ENCODE results near the gene NHS.
"Not testable (repeated sequence)": the region's sequence is repeated elsewhere in the genome, so short reads cannot be mapped to it uniquely, and the experiment has no call there.

NHS gene

GRCh38 chrX:17549107-17549651, 174.2 kb downstream of the NHS start:
- DNase-seq (ENCODE audit: low spot score) = no peak

GRCh38 chrX:17550011-17550410, 175.0 kb downstream of the NHS start:
- no peak for DNase-seq (ENCODE audit: low spot score)

DNA sequence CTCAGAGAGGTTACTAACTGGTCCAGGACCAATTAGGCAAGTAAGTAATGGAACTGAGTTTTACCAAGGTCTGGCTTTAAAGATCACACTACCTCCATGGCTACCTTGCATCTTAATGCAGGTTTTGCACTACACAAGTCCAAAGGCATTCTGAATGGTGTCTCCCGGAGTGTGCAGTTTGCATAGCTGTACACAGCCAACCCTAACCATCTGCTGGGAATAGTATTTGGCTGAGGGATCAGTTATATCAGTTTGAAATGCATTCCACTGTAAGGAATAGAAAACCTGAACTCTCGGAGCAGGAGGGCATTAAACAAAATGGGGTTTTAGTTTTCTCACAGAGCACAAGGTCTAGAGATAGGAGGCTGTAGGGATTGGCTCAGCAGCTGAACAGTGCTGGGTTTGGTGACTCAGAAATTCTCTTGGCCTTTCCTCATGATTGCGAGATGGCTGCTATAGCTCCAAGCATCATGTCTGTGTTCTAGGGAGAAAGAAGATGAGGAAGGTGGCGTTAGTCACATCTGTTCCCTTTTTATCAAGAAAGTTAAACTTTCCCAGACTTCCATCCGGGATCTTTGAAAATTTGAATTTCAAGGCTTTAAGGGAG, 177.1 kb downstream of the NHS start:
- no peak for DNase-seq (ENCODE audit: low spot score)

DNA sequence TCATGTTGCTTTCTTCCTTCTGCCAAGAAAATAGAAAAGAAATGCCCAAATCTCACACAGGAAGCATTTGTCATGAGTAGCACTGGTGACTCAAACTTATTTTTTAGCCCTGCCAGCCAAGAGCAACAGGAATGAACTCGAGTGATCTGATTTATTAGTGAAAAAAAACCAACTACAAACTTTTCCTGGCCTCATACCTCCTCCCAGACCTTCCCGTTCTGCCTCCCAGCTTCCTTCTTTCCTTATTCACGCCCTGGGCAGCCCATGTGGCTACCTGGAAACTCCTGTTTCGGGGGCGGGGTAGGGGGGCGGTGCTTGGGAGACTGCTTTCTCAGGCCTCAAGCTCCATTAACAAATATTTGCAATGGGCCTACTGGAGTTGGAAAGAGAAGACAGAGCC, 178.5 kb downstream of the NHS start:
- no peak for DNase-seq (ENCODE audit: low spot score)

DNA sequence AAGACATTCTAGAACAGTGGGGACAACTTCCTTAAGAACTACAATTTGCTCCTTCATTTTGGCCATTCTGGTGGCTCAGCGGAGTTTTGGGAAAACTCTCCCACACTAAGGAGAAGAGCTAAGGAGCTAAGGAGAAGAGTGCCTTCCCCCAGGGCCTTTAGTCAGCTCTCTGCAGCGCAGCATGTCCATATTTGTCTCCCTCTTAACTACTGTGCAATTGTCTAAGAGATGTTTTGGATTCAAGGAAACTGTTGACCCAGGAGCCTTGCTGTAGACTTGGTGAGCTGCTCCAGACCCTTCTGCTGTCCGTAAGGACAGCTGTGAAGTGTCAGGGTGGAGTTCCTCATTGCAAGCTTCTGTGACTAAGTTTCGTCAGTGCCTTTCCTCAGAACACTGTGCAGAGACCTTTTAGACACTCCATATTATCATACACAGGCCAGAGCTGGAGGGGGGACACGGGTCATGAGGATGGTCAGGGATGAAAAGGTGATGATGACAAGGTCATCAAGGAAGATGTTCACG, 179.0 kb downstream of the NHS start:
- DNase-seq (ENCODE audit: low spot score) = no peak

DNA sequence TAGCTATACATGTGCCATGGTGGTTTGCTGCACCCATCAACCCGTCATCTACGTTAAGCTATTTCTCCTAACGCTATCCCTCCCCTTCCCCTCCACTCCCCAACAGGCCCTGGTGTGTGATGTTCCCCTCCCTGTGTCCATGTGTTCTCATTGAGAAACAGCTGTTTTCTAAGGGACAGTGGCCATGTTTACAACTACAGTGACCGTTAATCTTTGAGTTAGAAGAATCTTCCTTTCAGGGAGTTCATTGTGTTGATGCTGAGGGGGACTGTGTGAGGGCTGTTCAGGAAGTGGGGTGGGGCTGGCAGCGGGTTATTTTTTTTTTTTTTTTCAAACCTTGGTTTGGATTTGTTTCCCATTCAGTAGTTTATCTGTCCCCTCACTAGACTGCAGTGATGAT, 179.9 kb downstream of the NHS start:
- no peak for DNase-seq (ENCODE audit: low spot score)

GRCh38 chrX:17555846-17556245, 180.8 kb downstream of the NHS start:
- no peak for DNase-seq (ENCODE audit: low spot score)

- no peak for DNase-seq (ENCODE audit: low spot score)
Measured at GRCh38 chrX:17559728-17560379, 184.9 kb downstream of the NHS start.

DNA sequence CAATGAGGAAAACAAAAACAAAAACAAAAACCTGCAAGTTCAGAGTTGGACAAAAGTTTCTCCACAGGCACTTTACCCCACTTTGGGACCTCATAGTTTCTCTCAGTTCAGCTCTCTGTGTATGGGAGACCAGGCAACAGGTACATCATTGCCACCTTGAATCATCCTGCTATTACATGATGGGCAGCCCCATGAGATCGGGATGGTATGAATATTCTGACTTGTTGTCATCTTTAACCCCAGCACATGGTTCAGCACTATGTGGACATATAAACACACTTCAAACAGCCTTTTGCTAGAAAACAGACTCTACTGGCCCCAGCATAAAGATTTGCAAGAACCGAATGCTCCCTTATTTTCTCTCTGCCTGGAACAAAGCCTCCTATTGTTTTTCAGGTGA, 185.4 kb downstream of the NHS start:
- no peak for DNase-seq (ENCODE audit: low spot score)

DNA sequence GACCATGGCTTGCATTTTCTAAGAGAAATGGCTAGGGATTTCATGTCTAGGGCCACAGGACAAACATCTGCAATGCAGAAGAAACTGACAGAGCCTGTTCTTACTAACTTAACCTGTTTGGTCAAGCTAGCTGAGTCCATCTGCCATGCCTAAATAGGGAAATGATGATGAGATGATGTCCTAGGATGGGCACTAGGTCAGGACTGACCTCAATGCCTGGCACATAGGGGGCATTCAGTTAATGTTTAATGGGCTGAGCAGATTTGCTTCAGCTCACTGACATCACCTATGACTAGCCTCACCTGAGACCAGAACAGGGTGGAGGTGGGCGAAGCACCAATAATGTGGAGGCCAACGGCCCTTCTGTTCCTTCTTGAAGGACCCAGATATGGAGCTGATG, 188.1 kb downstream of the NHS start:
- DNase-seq (ENCODE audit: low spot score) = no peak

DNA sequence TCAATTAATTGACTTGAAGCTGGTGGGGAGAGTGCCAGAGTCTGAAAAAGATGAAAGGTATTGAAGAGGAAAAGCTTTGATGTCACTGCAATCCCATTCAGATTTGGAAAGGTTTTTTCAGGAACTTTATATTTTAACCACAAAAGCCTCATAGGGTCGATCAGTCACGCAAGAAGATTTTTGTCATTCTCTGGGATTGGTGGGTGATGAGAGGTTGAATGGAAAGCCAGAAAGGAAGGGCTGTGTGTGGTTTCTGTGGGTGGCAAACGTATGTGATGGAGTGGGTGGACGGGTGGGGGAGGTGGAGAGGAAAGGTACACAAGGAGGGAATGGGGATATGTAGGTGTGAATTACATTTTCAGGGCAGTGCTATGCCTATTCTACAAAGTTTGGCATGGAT, 188.5 kb downstream of the NHS start:
- no peak for DNase-seq (ENCODE audit: low spot score)

DNA sequence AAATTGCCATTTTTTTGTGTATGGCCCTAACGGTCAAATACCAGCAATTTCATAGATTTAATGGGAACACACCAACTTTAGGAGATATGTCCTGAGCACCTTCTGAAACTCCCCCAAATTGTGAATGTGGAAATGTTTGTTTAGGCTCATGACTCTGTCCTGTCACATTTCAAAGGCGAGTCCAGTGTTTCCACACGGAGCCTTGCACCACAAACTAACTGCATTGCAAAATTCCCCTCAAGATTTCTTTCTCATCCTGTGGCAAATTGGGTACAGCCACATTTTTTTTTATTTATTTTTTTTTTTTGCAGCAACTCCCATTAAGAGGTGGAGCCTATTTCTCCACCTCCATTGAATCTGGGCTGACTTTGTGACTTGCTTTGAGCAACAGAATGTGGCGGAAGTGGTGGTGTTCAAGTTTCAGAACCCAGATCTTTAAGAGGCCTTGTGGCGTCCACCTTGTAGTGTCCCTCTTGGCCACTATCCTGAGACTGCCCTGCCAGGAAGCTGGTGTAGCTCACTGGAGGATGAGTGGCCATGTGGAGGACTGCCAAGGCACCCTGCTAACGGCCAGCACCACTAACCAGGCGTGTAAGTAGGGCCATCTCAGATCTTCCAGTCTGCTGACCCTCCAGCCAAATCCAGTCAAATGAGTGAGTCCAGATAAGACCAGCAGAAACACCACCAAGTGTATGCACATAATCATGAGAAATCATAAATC, 189.8 kb downstream of the NHS start:
- DNase-seq (ENCODE audit: low spot score) = no peak

DNA sequence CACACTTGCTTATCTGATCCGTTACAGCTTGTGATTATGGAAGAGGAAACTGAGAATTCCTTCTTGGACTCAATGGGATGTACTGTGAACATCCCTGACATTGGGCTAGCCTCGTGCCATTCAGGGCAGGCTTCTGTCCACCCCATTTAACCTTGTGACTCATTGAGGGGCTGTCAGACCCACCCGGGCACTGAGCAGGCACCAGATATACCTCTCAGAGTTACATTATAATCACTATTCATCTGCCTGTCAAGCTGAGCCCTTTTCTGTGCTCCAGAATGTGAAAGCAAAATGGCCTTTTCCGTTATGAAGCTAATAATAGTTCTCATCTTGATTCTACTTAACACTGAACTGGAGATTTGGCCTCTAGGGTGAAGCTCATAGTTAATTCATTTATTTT, 191.7 kb downstream of the NHS start:
- no peak for DNase-seq (ENCODE audit: low spot score)

GRCh38 chrX:17567187-17567586, 192.2 kb downstream of the NHS start:
- DNase-seq (ENCODE audit: low spot score) = no peak

GRCh38 chrX:17567821-17568220, 192.8 kb downstream of the NHS start:
- no peak for DNase-seq (ENCODE audit: low spot score)

DNA sequence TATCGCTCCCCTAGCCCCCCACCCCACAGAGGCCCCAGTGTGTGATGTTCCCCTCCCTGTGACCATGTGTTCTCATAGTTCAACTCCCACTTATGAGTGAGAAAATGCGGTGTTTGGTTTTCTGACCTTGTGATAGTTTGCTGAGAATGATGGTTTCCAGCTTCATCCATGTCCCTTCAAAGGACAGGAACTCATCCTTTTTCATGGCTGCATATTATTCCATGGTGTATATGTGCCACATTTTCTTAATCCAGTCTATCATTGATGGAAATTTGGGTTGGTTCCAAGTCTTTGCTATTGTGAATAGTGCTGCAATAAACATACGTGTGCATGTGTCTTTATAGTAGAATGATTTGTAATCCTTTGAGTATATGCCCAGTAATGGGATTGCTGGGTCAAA, 193.8 kb downstream of the NHS start:
- not testable (repeated sequence) for DNase-seq (ENCODE audit: low spot score)

DNA sequence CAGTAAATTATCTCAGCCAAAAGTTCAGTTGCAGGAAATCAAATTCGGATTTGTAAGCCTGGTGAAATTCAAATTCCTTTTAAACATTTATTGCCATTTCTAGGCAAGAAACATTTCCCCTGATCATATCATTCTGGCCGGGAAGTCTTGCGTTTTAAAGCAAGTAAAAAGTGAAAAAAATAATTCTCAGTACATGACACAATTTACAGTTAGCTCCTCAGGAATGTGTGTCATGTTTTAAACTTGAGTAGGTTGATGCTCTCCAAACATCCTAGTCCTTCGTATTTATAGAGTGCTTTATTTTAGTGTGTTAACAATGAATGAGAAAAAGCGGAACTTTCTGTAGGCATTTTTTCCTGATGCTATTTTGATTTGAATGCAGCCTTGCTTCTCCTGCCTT, 204.0 kb downstream of the NHS start:
- DNase-seq (ENCODE audit: low spot score) = no peak

GRCh38 chrX:17580539-17581152, 205.6 kb downstream of the NHS start:
- DNase-seq (ENCODE audit: low spot score) = no peak

DNA sequence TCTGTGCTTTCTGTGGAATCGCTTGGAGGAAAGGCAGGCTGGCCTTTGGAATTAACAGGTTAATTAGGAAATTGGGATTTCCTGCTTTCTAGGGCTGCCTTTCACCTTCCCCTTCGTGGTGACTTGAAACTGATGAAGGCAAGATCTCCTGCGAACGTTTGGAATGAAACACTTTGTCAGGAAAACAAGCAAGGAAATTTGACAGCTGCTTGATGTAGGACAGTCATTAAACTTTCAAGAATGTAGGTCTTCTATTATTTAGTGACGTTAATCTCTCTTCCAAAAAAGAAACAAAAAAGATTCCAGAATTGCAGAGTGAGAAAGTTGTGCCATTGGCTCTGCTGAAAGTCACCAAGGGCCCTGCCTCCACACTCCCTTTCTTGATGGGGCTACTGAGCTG, 206.6 kb downstream of the NHS start:
- no peak for DNase-seq (ENCODE audit: low spot score)

- DNase-seq (ENCODE audit: low spot score) = no peak
Measured at GRCh38 chrX:17584248-17584681, 209.3 kb downstream of the NHS start.

DNA sequence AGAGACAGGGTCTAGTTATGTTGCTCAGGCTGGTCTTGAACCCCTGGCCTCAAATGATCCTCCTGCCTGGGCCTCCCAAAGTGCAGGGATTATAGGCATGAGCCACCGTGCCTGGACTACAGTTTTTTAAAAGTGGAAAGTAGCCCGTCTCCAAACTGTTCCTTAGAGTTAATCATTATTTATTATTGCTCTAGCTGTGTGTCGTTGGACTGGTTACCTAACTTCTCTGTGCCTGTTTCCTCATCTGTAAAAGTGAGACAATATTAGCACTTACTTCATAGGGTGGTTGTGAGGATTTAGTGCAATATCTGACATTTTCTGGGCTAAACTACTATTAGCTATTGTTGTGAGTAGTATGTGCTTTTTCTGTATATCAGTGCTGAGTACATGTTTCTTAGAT, 210.0 kb downstream of the NHS start:
- DNase-seq (ENCODE audit: low spot score) = no peak

- DNase-seq (ENCODE audit: low spot score) = no peak
Measured at GRCh38 chrX:17587366-17587765, 212.4 kb downstream of the NHS start.

DNA sequence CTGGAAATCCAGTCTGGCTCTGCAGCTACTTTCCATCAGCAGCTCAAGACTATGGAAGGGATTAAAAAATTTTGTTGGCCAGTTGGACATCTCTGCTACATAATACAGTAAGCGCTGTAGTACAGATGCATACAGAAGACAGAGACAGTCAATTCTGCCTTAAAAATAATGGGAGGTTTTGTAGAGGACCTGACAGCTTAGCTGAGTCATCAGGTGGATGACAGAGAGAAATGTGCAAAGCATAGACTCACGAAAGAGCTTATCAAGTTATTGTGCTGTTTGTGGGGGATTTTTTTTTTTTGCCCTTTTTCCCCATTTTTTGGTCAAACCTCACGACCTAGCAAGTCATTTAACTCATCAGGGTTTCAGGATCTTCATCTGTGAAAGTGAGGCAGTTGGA, 213.3 kb downstream of the NHS start:
- no peak for DNase-seq (ENCODE audit: low spot score)
